Measurements from ENCODE around the gene TSKU. TPM values are rescaled to one million over a fixed set of nuclear protein-coding genes. Genes with fewer than 3 reads are reported as not detected.

TSKU gene
- total and polyA plus RNA-seq, 2 experiments from 2014 or later, result 11.7 to 31.1 TPM

DNA sequence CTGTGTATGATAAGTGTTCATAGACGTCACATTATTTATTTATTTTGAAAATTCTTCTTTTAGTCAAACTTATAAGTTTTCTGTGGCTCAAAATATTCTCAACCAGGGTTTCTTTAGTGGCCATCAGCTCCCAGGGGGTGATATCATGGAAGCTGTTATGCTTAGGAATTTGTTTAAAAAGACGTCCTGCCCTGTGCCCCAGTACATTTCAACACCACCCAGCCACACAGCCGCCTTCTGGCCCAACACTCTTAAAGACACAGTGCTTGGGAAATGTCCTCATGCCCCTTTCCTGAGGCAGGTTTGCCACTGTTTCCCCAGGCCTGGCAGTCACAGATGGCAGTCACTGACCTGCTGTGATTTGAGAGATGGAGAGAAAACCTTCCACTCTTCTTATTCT, 19.9 kb downstream of the TSKU start:
- no peaks in the 10 kb centered on the region; the same call in 2 of the 3 replicates for H3K36me3 Mint-ChIP-seq (ENCODE audit: low read depth)
- H3K4me3 Mint-ChIP-seq, result no peak overlapping the region
- no peak overlapping the region for H2AFZ ChIP-seq
- no peak overlapping the region for H3K4me2 ChIP-seq
- H3K36me3 ChIP-seq (ENCODE audit: insufficient read depth), result no peaks in the 10 kb centered on the region
- peaks cover 23% of the 10 kb centered on the region for H3K4me1 ChIP-seq (ENCODE audit: insufficient read depth)
- no peaks in the 10 kb centered on the region for H3K9me2 ChIP-seq (ENCODE audit: insufficient read depth)
- H3K27ac Mint-ChIP-seq, result no peak overlapping the region
- ATAC-seq (no peak), DNase-seq (ENCODE audit: low spot score) (no peak)
- no peak overlapping the region for H3K27ac ChIP-seq (ENCODE audit: low read depth)
- peaks cover 44% of the 10 kb centered on the region for H3K4me1 Mint-ChIP-seq
- H4K20me1 ChIP-seq (replicated peaks; ENCODE audit: insufficient read depth), result no peaks in the 10 kb centered on the region
- no peaks in the 10 kb centered on the region for H3K9me3 Mint-ChIP-seq
- TF ChIP-seq, protein P1, sequence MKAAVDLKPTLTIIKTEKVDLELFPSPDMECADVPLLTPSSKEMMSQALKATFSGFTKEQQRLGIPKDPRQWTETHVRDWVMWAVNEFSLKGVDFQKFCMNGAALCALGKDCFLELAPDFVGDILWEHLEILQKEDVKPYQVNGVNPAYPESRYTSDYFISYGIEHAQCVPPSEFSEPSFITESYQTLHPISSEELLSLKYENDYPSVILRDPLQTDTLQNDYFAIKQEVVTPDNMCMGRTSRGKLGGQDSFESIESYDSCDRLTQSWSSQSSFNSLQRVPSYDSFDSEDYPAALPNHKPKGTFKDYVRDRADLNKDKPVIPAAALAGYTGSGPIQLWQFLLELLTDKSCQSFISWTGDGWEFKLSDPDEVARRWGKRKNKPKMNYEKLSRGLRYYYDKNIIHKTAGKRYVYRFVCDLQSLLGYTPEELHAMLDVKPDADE (IDR thresholded peaks at IDR 0.05), result no peak
- TF ChIP-seq CREB1 (CRISPR knock-in tag; IDR thresholded peaks at IDR 0.05; ENCODE audit: low read depth) (no peak), POLR2AphosphoS5 (IDR thresholded peaks at IDR 0.05; ENCODE audit: low read depth) (no peak), NANOG (IDR thresholded peaks at IDR 0.05; ENCODE audit: borderline replicate concordance) (no peak)
- TF ChIP-seq, protein P2, sequence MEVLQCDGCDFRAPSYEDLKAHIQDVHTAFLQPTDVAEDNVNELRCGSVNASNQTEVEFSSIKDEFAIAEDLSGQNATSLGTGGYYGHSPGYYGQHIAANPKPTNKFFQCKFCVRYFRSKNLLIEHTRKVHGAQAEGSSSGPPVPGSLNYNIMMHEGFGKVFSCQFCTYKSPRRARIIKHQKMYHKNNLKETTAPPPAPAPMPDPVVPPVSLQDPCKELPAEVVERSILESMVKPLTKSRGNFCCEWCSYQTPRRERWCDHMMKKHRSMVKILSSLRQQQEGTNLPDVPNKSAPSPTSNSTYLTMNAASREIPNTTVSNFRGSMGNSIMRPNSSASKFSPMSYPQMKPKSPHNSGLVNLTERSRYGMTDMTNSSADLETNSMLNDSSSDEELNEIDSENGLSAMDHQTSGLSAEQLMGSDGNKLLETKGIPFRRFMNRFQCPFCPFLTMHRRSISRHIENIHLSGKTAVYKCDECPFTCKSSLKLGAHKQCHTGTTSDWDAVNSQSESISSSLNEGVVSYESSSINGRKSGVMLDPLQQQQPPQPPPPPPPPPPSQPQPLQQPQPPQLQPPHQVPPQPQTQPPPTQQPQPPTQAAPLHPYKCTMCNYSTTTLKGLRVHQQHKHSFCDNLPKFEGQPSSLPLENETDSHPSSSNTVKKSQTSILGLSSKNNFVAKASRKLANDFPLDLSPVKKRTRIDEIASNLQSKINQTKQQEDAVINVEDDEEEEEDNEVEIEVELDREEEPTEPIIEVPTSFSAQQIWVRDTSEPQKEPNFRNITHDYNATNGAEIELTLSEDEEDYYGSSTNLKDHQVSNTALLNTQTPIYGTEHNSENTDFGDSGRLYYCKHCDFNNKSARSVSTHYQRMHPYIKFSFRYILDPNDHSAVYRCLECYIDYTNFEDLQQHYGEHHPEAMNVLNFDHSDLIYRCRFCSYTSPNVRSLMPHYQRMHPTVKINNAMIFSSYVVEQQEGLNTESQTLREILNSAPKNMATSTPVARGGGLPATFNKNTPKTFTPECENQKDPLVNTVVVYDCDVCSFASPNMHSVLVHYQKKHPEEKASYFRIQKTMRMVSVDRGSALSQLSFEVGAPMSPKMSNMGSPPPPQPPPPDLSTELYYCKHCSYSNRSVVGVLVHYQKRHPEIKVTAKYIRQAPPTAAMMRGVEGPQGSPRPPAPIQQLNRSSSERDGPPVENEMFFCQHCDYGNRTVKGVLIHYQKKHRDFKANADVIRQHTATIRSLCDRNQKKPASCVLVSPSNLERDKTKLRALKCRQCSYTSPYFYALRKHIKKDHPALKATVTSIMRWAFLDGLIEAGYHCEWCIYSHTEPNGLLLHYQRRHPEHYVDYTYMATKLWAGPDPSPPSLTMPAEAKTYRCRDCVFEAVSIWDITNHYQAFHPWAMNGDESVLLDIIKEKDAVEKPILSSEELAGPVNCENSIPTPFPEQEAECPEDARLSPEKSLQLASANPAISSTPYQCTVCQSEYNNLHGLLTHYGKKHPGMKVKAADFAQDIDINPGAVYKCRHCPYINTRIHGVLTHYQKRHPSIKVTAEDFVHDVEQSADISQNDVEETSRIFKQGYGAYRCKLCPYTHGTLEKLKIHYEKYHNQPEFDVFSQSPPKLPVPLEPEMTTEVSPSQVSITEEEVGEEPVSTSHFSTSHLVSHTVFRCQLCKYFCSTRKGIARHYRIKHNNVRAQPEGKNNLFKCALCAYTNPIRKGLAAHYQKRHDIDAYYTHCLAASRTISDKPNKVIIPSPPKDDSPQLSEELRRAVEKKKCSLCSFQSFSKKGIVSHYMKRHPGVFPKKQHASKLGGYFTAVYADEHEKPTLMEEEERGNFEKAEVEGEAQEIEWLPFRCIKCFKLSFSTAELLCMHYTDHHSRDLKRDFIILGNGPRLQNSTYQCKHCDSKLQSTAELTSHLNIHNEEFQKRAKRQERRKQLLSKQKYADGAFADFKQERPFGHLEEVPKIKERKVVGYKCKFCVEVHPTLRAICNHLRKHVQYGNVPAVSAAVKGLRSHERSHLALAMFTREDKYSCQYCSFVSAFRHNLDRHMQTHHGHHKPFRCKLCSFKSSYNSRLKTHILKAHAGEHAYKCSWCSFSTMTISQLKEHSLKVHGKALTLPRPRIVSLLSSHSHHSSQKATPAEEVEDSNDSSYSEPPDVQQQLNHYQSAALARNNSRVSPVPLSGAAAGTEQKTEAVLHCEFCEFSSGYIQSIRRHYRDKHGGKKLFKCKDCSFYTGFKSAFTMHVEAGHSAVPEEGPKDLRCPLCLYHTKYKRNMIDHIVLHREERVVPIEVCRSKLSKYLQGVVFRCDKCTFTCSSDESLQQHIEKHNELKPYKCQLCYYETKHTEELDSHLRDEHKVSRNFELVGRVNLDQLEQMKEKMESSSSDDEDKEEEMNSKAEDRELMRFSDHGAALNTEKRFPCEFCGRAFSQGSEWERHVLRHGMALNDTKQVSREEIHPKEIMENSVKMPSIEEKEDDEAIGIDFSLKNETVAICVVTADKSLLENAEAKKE (CRISPR knock-in tag; IDR thresholded peaks at IDR 0.05), result no peak
- no peaks in the 10 kb centered on the region for H3K27me3 ChIP-seq (ENCODE audit: insufficient read depth)
- no peaks in the 10 kb centered on the region for H3K79me2 ChIP-seq (replicated peaks; ENCODE audit: insufficient read depth)
- H3F3A ChIP-seq (replicated peaks; ENCODE audit: low read depth), result no peaks in the 10 kb centered on the region
- peaks cover 12% of the 10 kb centered on the region for H3K27me3 Mint-ChIP-seq (ENCODE audit: insufficient read depth, low read depth, poor library complexity)
- no peak overlapping the region for H3K4me3 ChIP-seq

All from GM23338 (cell line).